ENCODE results near the gene FSIP1. TPM values are rescaled to one million over a fixed set of nuclear protein-coding genes. Genes with fewer than 3 reads are reported as not detected.
A peak's percentile ranks its signal among the peaks of the same experiment; 100 is the strongest.

FSIP1 gene
- total RNA-seq, 2 donors from 2014 or later: 4.1 to 5.3 TPM

DNA sequence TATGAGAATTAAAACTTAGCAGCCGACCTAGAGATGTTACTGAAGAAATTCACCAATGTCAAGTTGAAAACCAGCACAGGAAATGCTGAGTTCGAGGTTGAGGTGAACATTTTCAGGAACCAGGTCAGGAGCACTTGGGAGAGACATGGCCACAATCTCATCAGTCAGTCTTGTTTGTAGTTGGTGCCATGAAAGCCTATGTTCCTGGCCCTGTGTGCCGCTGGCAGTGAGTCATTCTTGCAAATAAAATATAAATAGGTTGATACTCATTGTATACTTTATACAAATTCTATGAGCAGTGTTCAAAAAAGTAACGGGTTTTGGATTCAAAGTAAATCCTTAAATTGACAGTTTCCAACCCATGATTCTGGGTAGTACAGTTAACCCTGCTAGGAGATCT lies 1.5 kb upstream of the FSIP1 start:
- Histone ChIP-seq H3K4me1 (no peaks in the 10 kb centered on the region), H3K4me3 (no peak overlapping the region), H3K36me3 (no peaks in the 10 kb centered on the region), H3K27me3 (no peaks in the 10 kb centered on the region), H3K9ac (ENCODE audit: low read depth in 2 of 2, low read length in 2 of 2) (peak overlapping the region in 1 of 2 donors; percentile 91), H3K27ac (no peak overlapping the region), H3K9me3 (no peaks in the 10 kb centered on the region)
- intact Hi-C loops (cut with DNase I): loop anchor here (5.0 to 10.0 kb wide), 2 partner anchors 191 to 493 kb away; no protein-coding TSS in a partner anchor
- no peak for DNase-seq
- TF ChIP-seq, protein P1, sequence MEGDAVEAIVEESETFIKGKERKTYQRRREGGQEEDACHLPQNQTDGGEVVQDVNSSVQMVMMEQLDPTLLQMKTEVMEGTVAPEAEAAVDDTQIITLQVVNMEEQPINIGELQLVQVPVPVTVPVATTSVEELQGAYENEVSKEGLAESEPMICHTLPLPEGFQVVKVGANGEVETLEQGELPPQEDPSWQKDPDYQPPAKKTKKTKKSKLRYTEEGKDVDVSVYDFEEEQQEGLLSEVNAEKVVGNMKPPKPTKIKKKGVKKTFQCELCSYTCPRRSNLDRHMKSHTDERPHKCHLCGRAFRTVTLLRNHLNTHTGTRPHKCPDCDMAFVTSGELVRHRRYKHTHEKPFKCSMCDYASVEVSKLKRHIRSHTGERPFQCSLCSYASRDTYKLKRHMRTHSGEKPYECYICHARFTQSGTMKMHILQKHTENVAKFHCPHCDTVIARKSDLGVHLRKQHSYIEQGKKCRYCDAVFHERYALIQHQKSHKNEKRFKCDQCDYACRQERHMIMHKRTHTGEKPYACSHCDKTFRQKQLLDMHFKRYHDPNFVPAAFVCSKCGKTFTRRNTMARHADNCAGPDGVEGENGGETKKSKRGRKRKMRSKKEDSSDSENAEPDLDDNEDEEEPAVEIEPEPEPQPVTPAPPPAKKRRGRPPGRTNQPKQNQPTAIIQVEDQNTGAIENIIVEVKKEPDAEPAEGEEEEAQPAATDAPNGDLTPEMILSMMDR (IDR thresholded peaks at IDR 0.05): no peak

DNA sequence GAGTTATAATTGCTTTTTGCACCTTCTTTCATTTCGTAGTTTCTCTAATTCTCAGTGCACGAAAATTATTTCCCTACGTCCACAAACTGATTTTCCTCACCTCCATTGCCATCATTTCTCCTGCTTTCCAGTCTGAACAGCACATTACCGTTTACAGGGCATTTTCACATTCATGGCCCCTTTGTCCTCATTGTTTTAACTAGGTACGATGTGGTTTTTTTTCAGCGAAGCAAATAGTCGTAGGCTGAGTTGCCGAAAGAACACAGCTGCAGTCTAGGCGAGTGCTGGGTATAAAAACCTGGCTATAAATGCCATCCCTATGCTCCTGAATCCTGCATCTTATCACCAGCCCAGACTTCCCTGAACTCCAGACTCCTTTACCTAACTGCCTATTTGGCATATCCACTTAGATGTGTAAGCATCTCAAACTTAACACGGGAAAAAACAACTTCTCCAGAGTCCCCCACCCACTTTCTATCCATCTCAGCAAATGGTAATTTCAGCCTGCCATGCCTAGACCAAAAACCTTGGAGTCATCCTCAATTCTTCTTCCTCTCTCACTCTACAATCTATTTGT lies 691 bp upstream of the FSIP1 start:
- Histone ChIP-seq H3K4me3 (peak overlapping the region; percentile 81), H3K27ac (peak overlapping the region; percentile 82), H3K9ac (ENCODE audit: low read depth in 2 of 2, low read length in 2 of 2) (peak overlapping the region; percentile 66 to 91), H3K4me1 (no peaks in the 10 kb centered on the region), H3K36me3 (no peaks in the 10 kb centered on the region), H3K27me3 (no peaks in the 10 kb centered on the region), H3K9me3 (no peaks in the 10 kb centered on the region)
- TF ChIP-seq, protein P1 (IDR thresholded peaks at IDR 0.05): no peak
- no peak for DNase-seq
- intact Hi-C loops (cut with DNase I): loop anchor here (5.0 to 10.0 kb wide), 2 partner anchors 191 to 494 kb away; no protein-coding TSS in a partner anchor

DNA sequence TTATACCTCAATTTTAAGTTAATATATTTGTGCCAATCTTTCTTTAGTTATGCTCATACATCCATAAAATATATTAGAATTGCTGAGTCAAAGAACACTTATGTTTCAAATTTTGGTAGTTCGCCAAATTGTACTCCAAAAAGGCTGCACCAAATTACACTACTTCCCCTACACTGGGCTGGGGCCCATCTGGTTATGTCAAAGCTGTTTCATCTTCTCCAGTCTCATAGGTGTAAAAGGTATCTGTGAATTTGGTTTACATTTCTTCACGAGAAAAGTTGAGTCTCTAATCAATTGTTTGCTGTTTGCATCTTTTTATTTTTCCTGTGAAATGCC lies 706 bp downstream of the FSIP1 start:
- no peak overlapping the region for H3K27ac ChIP-seq
- H3K36me3 ChIP-seq: no peaks in the 10 kb centered on the region
- intact Hi-C loops (cut with DNase I): loop anchor here (5.0 to 10.0 kb wide), 2 partner anchors 193 to 495 kb away; no protein-coding TSS in a partner anchor
- H3K9me3 ChIP-seq: no peaks in the 10 kb centered on the region
- no peaks in the 10 kb centered on the region for H3K27me3 ChIP-seq
- no peak for DNase-seq
- TF ChIP-seq, protein P1 (IDR thresholded peaks at IDR 0.05): no peak
- H3K4me3 ChIP-seq: peak overlapping the region; percentile 81
- H3K4me1 ChIP-seq: no peaks in the 10 kb centered on the region
- H3K9ac ChIP-seq (ENCODE audit: low read depth in 2 of 2, low read length in 2 of 2): no peak overlapping the region

DNA sequence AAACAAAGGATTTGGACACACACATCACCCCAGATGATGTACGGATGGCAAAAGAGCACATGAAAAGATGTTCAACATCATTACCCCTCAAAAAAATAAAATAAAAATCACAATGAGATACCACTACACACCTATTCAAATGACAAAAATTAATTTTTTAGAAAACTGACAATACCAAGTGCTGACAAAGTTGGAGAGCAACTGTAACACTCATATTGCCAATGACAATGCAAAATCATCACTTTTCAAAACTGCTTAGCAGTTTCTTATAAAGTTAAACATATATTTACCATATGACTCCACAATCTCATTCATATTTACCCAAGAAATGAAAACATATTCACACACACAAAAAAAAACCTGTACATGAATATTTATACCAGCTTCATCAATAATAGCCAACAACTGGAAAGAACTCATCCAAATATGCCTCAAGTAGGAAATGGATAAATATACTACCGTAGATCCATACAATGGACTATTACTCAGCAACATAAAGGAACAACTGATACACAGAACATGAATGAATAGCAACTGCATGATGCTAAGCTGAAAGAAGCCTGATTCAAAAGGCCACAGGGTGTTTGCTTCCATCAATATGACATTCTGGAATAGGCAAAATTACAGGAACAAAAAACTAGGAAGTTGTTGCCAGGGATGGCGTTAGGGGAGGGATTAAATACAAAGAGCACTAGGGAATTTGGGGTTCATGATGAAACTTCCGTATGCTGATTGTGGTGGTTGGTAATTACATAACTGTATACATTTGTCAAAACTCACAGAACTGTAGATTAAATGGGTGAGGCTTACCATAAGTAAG lies 1.3 kb downstream of the FSIP1 start:
- H3K9me3 ChIP-seq: no peaks in the 10 kb centered on the region
- H3K27ac ChIP-seq: no peak overlapping the region
- no peaks in the 10 kb centered on the region for H3K36me3 ChIP-seq
- TF ChIP-seq, protein P1 (IDR thresholded peaks at IDR 0.05): no peak
- peak overlapping the region; percentile 81 for H3K4me3 ChIP-seq
- no peak overlapping the region for H3K9ac ChIP-seq (ENCODE audit: low read depth in 2 of 2, low read length in 2 of 2)
- H3K4me1 ChIP-seq: no peaks in the 10 kb centered on the region
- DNase-seq: no peak
- H3K27me3 ChIP-seq: no peaks in the 10 kb centered on the region
- intact Hi-C loops (cut with DNase I): loop anchor here (5.0 to 10.0 kb wide), 2 partner anchors 193 to 496 kb away; no protein-coding TSS in a partner anchor

DNA sequence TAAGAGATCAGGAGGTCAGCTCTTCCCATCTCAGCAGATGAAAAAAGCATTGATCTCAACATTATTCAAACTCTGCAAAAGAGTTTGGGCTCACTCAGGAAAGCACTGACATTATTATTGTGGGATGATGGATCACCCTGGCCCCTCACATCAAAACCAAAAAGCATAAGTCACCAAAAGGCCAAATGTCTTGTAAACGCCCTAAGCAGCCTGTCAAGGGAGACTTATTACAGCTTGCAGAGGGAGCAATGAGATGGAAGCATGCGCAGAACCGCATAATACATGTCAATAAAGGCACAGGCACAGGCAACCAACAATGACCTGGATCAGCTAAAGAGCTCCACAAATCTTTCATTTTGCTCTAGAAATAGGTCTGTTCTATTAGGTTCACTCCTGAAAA lies 4.6 kb downstream of the FSIP1 start:
- TF ChIP-seq, protein P1 (IDR thresholded peaks at IDR 0.05): no peak
- no peaks in the 10 kb centered on the region for H3K36me3 ChIP-seq
- no peaks in the 10 kb centered on the region for H3K9me3 ChIP-seq
- no peak for DNase-seq
- H3K4me3 ChIP-seq: no peak overlapping the region
- no peak overlapping the region for H3K9ac ChIP-seq (ENCODE audit: low read depth in 2 of 2, low read length in 2 of 2)
- H3K27ac ChIP-seq: no peak overlapping the region
- no peaks in the 10 kb centered on the region for H3K27me3 ChIP-seq
- intact Hi-C loops (cut with DNase I): no loop called here
- H3K4me1 ChIP-seq: no peaks in the 10 kb centered on the region

All from colonic mucosa (tissue), 4 donors.